IPS-15b (cell line): ENCODE results near the gene RNF214.
"Not testable (repeated sequence)": the region's sequence is repeated elsewhere in the genome, so short reads cannot be mapped to it uniquely, and the experiment has no call there.

Experiments
- H3K27me3 ChIP-seq: one replicate; pipeline ENCODE4 v1.6.1; 2013; ENCODE audit warnings: low read length; ENCODE audit not compliant: control insufficient read depth, insufficient read depth
- H3K36me3 ChIP-seq: one replicate; pipeline ENCODE4 v1.6.1; 2013; ENCODE audit warnings: low read length; ENCODE audit not compliant: control insufficient read depth, insufficient read depth
- H3K4me1 ChIP-seq: one replicate; pipeline ENCODE4 v1.6.1; 2013; ENCODE audit warnings: mild to moderate bottlenecking, low read length; ENCODE audit not compliant: control insufficient read depth, insufficient read depth
- H3K4me3 ChIP-seq: one replicate; pipeline ENCODE4 v1.5.1; 2013; ENCODE audit warnings: low read depth, low read length
- H3K9ac ChIP-seq: one replicate; pipeline ENCODE4 v1.6.1; 2013; ENCODE audit warnings: low read depth, mild to moderate bottlenecking, low read length
- H3K9me3 ChIP-seq: one replicate; pipeline ENCODE4 v1.6.1; 2013; ENCODE audit warnings: mild to moderate bottlenecking, low read length; ENCODE audit not compliant: control insufficient read depth, insufficient read depth

RNF214 gene

DNA sequence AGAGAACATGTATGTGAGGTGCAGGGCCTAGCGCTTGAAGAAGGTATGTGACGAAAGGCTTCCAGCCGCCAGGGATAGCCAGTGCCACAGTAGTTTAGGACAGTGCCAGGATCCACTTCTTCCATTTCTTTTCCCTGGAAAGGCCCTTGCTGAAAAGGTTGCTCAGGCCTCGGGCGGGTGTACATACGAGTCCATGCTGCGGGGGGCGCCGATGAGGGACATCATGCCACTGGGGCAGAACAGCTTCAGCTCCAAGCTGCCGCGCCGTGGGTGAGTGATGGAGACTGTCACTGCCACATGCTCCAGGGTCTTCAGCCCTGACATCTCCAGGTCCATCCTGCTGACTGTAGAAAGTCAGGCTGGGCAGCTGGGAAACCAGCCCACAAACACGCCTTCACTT lies 23.8 kb upstream of the RNF214 start:
- H3K9ac ChIP-seq, H3K36me3 ChIP-seq, H3K9me3 ChIP-seq, H3K4me1 ChIP-seq, H3K27me3 ChIP-seq, H3K4me3 ChIP-seq: not testable (repeated sequence)

DNA sequence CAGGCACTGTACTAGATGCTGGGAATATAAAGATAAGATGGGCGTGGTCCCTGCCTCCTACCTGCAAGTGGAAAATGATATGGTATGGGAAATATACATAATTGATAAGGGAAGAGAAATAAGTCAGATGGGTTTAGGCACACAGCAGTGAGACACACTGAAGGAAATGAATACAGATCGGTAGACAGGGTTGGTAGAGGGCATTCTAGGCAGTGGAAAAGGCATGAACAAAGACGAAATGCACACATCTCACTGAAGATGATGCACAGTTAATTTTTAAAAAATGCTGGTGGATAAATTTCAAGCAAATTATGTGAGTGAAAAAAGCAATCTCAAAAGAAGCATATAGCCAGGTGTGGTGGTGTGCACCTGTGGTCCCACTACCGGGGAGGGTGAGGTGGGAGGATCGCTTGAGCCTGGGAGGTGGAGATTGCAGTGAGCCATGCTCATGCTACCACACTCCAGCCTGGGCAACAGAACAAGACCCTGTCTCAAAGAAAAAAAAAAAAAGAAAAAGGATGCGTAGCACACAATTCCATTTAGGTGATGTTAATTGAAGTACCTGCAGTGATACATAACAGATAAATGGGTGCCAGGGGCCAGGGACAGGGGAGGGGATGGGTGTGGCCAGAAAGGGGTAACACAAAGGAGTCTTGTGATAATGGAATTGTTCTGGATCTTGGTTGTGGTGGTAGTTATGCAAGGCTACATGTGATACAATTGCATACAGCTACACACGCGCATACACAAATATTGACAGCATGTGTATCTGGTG lies 22.9 kb upstream of the RNF214 start:
- H3K4me1 ChIP-seq, H3K4me3 ChIP-seq, H3K9me3 ChIP-seq, H3K9ac ChIP-seq, H3K36me3 ChIP-seq, H3K27me3 ChIP-seq: not testable (repeated sequence)

DNA sequence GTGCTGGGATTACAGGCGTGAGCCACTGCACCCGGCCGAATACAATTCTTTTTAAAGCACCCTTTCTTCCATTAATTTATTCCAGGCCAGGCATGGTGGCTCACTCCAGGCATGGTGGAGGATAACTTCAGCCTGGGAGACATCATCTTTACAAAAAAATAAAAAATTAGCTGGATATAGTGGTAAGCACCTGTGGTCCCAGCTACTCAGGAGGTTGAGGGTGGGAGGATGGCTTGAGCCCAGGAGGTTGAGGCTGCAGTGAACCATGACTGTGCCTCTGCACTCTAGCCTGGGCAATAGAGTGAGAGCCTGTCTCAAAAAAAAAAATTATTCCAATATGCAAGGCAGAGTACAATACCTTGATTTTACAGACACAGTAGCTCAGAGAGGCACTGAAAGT lies 21.9 kb upstream of the RNF214 start:
- Histone ChIP-seq H3K9ac (no peak overlapping the region), H3K27me3 (no peaks in the 10 kb centered on the region), H3K4me3 (no peak overlapping the region), H3K36me3 (peaks cover 5% of the 10 kb centered on the region), H3K9me3 (no peaks in the 10 kb centered on the region), H3K4me1 (no peaks in the 10 kb centered on the region)

DNA sequence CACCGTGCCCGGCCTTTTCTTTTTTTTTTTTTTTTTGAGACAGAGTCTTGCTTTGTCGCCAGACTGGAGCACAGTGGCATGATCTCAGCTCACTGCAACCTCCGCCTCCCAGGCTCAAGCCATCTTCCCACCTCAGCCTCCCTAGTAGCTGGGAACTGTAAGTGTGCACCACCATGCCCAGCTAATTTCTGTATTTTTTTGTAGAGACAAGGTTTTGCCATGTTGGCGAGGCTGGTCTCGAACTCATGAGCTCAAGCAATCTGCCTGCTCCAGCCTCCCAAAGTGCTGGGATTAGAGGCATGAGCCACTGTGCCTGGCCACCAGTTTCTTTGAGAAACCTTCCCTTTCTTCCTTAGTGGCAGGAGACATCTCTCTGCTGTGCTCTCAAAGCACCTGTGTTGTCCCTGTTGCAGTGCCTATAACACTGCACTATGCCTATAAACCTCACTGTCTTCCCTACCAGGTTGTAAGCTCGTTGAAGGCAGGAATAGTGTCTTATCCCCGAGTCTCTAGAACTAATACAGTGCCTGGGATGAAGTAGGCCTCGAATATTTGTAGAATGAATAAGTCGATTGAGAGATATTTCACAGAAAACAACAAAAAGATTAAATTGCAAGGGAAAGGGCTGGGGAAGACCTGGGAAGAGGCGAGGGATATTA lies 19.6 kb upstream of the RNF214 start:
- Histone ChIP-seq H3K4me3 (no peak overlapping the region), H3K9ac (no peak overlapping the region), H3K9me3 (no peaks in the 10 kb centered on the region), H3K36me3 (peaks cover 13% of the 10 kb centered on the region), H3K27me3 (no peaks in the 10 kb centered on the region), H3K4me1 (no peaks in the 10 kb centered on the region)

DNA sequence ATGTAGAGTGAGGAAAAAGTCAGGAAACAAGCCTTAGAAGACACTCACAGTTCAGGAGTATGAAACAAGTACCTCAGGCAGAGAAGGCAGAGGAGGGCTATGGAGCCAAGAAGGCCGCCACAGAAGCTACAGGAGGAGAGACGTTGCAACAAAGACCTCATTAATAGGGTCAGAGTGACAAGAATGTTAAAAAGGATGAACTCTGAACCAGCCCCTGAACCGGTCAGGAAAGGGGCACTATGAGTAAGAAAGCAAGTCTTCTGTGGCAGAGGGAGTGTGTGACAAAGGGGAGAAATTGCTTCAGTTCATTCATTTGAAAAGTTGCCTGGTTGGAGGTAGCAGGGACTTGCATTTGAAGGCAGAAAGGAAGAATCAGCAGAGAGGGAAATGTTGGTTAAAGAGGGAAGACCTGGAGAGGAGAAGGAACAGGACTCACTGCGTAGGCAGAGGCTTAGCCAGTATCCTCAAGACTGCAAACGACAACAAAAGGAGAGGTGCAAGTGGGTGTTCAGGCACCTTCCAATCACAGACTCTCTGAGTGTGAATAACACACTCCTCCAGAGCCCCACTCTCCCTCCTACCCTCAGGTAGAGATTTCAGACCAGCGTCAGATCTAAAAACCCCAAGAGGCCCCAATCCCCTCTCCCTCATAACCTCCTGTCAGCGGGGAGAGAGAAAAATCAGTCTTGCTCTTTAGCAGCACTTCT lies 17.9 kb upstream of the RNF214 start:
- Histone ChIP-seq H3K9me3 (no peaks in the 10 kb centered on the region), H3K9ac (no peak overlapping the region), H3K36me3 (peaks cover 28% of the 10 kb centered on the region), H3K4me3 (no peak overlapping the region), H3K27me3 (no peaks in the 10 kb centered on the region), H3K4me1 (no peaks in the 10 kb centered on the region)

DNA sequence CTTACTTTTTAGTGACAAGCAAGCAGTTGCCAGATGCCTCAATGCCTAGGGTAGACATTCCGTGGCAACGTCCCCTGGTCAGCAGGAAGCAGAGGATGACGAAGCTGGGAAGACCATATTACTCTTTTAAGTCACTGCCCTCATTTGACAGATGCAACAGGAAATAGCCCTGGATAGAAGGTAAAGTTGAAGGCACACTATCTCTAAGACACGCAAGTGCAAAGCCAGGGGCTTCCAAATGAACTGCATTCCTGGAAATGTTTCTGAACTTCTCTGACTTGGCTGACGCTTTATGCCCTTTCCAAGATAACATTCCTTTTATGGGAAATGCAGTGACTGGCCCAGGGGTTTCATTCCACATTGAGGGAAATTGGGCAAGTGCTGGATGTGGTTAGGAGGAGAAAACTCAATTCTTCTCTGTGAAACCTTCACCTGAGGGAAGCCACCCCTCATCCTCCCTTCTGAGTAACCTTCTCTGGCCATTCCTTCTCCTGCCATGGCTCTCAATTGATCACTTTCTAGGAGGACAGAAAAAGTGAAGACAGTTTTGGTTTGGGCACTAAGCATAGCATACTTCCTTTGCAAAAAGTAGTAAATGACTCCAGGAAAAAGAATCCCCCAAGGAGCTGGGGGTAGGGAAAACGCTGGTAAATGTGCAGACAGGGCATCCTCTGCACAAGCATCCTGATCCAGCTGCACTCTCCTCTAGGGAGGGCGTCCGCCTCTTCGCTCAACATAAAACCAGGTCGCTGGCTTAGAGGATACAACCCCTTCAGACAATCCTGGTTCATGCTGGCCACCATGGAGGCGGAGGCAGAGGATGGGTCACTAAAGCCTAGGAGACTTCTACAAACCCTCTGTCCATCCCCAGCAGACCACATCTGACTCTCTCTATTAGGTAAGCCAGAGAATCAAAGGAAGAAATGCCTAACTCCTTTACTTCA lies 15.1 kb upstream of the RNF214 start:
- no peaks in the 10 kb centered on the region for H3K27me3 ChIP-seq
- no peak overlapping the region for H3K4me3 ChIP-seq
- H3K36me3 ChIP-seq, result peaks cover 28% of the 10 kb centered on the region
- no peaks in the 10 kb centered on the region for H3K4me1 ChIP-seq
- no peaks in the 10 kb centered on the region for H3K9me3 ChIP-seq
- no peak overlapping the region for H3K9ac ChIP-seq

DNA sequence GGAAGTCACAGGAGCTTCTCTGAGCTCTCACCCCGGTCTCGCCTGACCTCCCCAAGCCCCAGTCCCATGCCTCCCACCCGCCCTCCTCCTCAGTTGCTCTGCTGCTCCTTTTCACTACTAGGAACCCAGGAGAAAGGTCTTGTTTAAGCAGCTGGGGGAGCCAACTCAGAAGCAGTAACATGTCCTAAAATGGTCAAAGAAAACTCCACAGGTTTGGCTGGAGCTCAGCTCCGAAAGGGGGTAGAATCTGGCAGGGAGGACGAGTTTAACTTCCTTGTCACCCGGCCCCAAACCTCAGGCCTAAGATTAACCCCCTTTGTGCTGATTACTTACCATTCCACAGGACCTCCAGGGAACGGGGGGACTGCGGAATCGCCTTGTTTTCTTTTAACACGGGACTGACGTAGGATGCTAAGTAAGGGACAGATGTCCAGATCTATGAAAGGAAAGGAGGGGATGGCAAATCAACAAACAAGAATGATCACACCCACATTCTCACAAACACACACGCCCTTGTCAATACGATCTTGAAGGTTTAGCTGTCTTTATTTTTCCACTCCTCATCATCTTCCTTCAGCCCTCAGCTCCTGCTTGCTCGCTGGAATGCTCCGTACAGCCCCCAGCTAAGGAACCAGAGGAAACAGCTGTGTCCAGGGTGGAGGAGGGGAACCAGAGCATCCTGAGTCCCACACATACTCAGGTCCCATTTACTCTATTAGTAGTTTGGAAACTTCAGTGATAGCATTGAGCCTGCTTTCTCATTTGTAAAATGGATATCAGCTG lies 14.1 kb upstream of the RNF214 start:
- Histone ChIP-seq H3K27me3 (no peaks in the 10 kb centered on the region), H3K36me3 (peaks cover 23% of the 10 kb centered on the region), H3K9ac (no peak overlapping the region), H3K9me3 (no peaks in the 10 kb centered on the region), H3K4me1 (no peaks in the 10 kb centered on the region), H3K4me3 (no peak overlapping the region)

DNA sequence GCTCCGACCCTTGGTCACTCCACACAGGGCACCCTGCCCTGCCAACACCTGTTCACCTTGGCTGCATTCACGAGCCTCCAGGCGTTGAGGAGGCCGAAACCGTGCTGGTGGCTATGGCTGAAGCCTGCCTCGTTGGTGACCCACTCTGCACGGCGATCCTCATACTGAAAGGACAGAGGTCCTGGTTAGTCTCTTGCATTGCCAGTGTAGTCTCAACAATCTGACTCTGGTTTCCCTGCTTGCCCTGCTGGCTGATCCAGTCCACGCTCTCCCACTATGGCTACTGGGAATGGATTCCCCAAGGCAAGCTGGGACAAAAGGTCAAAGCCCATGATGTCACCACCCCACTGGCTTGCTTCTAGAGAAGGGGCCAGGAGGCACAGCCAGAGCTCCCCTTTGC lies 13.5 kb upstream of the RNF214 start:
- Histone ChIP-seq H3K4me1 (no peaks in the 10 kb centered on the region), H3K4me3 (no peak overlapping the region), H3K9me3 (no peaks in the 10 kb centered on the region), H3K27me3 (no peaks in the 10 kb centered on the region), H3K36me3 (peaks cover 23% of the 10 kb centered on the region), H3K9ac (no peak overlapping the region)

DNA sequence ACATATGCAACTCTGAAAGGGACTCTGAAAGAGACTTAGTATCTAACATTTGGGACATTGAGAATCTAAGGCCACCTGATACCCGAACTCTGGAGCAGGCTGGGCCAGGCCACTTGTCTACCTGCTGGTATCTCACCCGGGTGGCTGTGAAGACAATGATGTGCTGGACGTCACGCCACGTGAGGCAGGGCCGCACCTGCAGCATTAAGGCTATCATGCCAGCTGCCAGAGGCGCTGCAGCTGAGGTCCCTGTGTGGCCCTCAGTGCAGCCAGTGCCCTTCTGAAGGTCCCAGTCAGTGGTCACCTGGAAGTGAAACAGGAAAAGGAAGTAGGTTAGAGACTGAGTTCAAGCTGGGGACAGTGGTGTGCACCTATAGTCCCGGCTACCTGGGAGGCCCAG lies 13.0 kb upstream of the RNF214 start:
- Histone ChIP-seq H3K36me3 (peaks cover 23% of the 10 kb centered on the region), H3K4me3 (no peak overlapping the region), H3K9ac (no peak overlapping the region), H3K27me3 (no peaks in the 10 kb centered on the region), H3K9me3 (no peaks in the 10 kb centered on the region), H3K4me1 (no peaks in the 10 kb centered on the region)

DNA sequence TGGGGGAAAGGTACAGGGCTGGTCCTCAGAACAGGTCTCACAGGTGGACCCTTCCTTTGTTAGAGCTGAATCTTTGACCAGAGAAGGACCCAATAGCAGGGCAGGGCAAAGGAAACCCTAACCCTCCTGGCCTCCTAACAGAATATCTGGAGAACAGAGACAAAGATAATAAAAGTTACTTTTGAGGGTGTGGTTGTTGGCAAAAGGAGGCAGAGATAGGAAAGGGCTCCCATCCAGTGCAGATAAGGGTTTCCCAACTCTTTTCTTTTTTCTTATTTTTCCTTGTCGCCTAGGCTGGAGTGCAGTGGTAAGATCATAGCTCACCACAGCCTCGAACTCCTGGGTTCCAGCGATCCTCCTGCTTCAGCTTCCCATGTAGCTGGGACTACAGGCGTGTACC lies 12.5 kb upstream of the RNF214 start:
- no peaks in the 10 kb centered on the region for H3K4me1 ChIP-seq
- H3K36me3 ChIP-seq, result peaks cover 23% of the 10 kb centered on the region
- no peak overlapping the region for H3K4me3 ChIP-seq
- H3K27me3 ChIP-seq, result no peaks in the 10 kb centered on the region
- no peak overlapping the region for H3K9ac ChIP-seq
- H3K9me3 ChIP-seq, result no peaks in the 10 kb centered on the region

DNA sequence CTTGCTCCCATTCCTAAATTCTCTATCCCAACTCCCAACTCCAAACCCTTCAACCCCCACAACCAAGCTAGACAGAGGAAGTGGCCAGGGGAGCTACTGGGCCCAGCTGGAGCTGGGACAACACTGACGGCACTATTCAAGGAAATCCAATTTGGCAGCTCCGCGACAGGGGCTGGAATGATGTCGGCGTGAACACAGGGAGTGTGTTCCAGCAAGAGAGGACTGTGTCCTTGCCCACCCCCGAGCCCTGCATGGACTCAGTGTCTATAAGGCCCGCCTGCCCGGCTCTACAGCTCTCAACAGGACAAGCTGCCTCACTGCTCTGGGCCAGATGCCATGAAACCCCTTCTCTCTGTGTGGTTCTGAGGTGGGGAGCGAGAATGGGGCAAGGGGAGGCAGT lies 11.9 kb upstream of the RNF214 start:
- no peak overlapping the region for H3K9ac ChIP-seq
- H3K4me1 ChIP-seq, result no peaks in the 10 kb centered on the region
- peaks cover 23% of the 10 kb centered on the region for H3K36me3 ChIP-seq
- H3K9me3 ChIP-seq, result no peaks in the 10 kb centered on the region
- H3K27me3 ChIP-seq, result no peaks in the 10 kb centered on the region
- no peak overlapping the region for H3K4me3 ChIP-seq
